ENCODE results near the gene DCDC2.

DNA sequence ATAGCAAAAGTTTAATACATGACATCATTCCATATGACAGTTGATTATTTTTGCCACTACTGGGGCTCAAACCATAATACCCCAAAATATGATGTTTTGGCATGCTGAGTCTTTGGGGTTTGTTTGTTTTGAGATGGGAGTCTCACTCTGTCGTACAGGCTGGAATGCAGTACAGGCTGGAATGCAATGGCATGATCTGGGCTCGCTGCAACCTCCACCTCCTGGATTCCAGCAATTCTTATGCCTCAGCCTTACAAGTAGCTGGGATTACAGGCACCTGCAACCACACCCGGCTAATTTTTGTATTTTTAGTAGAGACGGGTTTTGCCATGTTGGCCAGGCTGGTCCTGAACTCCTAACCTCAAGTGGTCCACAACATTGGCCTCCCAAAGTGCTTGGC lies 43.6 kb upstream of the DCDC2 start:
- no peak for TF ChIP-seq POLR2A (IDR thresholded peaks at IDR 0.05)
- TF ChIP-seq, protein P1, sequence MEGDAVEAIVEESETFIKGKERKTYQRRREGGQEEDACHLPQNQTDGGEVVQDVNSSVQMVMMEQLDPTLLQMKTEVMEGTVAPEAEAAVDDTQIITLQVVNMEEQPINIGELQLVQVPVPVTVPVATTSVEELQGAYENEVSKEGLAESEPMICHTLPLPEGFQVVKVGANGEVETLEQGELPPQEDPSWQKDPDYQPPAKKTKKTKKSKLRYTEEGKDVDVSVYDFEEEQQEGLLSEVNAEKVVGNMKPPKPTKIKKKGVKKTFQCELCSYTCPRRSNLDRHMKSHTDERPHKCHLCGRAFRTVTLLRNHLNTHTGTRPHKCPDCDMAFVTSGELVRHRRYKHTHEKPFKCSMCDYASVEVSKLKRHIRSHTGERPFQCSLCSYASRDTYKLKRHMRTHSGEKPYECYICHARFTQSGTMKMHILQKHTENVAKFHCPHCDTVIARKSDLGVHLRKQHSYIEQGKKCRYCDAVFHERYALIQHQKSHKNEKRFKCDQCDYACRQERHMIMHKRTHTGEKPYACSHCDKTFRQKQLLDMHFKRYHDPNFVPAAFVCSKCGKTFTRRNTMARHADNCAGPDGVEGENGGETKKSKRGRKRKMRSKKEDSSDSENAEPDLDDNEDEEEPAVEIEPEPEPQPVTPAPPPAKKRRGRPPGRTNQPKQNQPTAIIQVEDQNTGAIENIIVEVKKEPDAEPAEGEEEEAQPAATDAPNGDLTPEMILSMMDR (IDR thresholded peaks at IDR 0.05): no peak
- no peak for TF ChIP-seq POLR2AphosphoS5 (IDR thresholded peaks at IDR 0.05)

All from breast epithelium (tissue), 3 donors.